Uterus (tissue), 2 donors: Measurements from ENCODE around the gene ZNF229.

Experiments used
- POLR2A ChIP-seq, 2 donors: fragments of 450-650 bp; IDR thresholded peaks; one replicate each; pipeline ENCODE4 v1.6.1; 2016; ENCODE audit warnings: antibody characterized with exemption in 2 of 2, mild to moderate bottlenecking in 1 of 2, moderate library complexity in 1 of 2
- TF ChIP-seq, protein P1 (sequence below), 4 experiments: fragments of 200-600 bp in 2 of 4; fragments of 450-650 bp in 2 of 4; sonication (generic) in 2 of 4; IDR thresholded peaks; one replicate each; pipeline ENCODE4 v1.5.1; 2016 to 2019; ENCODE audit warnings: antibody characterized with exemption in 4 of 4, mild to moderate bottlenecking in 2 of 4, moderate library complexity in 1 of 4

DNA sequence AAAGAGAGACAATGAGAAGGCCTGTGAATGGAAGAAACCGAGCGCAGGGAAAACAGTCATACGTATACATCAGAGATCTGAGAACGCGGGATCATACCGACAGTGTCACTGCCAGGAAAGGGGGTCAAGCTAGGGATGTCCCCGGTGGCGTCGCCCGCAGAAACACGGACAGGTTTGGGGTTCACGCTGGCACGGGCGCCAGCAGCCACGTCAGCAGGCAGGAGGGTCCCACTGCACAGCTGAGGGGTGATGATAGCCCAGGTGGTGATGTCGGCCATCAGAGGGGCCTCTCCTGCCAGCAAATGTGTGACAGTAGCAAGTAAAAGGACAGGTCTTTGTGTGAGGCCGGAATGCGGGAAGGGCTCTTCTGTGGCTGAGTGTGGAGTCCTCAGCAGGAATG, 3.4 kb upstream of the ZNF229 start:
- TF ChIP-seq, protein P1, sequence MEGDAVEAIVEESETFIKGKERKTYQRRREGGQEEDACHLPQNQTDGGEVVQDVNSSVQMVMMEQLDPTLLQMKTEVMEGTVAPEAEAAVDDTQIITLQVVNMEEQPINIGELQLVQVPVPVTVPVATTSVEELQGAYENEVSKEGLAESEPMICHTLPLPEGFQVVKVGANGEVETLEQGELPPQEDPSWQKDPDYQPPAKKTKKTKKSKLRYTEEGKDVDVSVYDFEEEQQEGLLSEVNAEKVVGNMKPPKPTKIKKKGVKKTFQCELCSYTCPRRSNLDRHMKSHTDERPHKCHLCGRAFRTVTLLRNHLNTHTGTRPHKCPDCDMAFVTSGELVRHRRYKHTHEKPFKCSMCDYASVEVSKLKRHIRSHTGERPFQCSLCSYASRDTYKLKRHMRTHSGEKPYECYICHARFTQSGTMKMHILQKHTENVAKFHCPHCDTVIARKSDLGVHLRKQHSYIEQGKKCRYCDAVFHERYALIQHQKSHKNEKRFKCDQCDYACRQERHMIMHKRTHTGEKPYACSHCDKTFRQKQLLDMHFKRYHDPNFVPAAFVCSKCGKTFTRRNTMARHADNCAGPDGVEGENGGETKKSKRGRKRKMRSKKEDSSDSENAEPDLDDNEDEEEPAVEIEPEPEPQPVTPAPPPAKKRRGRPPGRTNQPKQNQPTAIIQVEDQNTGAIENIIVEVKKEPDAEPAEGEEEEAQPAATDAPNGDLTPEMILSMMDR (IDR thresholded peaks at IDR 0.05), result no peak
- TF ChIP-seq POLR2A (IDR thresholded peaks at IDR 0.05), result no peak
